GM23338 (cell line): ENCODE data around the gene ARL15. TPM values are rescaled to one million over a fixed set of nuclear protein-coding genes. Genes with fewer than 3 reads are reported as not detected.

Experiments
- ATAC-seq: fragments of 200-7000 bp; cut with Tn5 transposase; 3 replicates; pipeline ENCODE4 v1.9.1; 2020
- DNase-seq: peaks from one replicate; pipeline ENCODE4 v3.0.0-alpha.2; 2015; ENCODE audit warnings: low spot score
- H2AFZ ChIP-seq: fragments of 200-600 bp; sonication (generic); 2 replicates; pipeline ENCODE4 v1.8.0; 2016; ENCODE audit warnings: antibody characterized with exemption, mild to moderate bottlenecking, moderate library complexity
- H3F3A ChIP-seq: fragments of 200-600 bp; sonication (generic); replicated peaks from 2 replicates; pipeline ENCODE4 v1.8.0; 2017; ENCODE audit warnings: antibody characterized with exemption, mixed run types, low read depth
- H3K27ac ChIP-seq: fragments of 200-600 bp; sonication (generic); 2 replicates; pipeline ENCODE4 v1.6.1; 2016; ENCODE audit warnings: low read depth
- H3K27me3 ChIP-seq: fragments of 200-600 bp; sonication (generic); 2 replicates; pipeline ENCODE4 v1.8.0; 2016; ENCODE audit warnings: mild to moderate bottlenecking, mixed run types, moderate library complexity; ENCODE audit not compliant: insufficient read depth
- H3K36me3 ChIP-seq: fragments of 200-600 bp; sonication (generic); 2 replicates; pipeline ENCODE4 v1.8.0; 2016; ENCODE audit warnings: mild to moderate bottlenecking; ENCODE audit not compliant: insufficient read depth
- H3K4me1 ChIP-seq: fragments of 200-600 bp; sonication (generic); 2 replicates; pipeline ENCODE4 v1.8.0; 2016; ENCODE audit warnings: mild to moderate bottlenecking, moderate library complexity; ENCODE audit not compliant: insufficient read depth
- H3K4me2 ChIP-seq: fragments of 200-600 bp; sonication (generic); 2 replicates; pipeline ENCODE4 v1.7.1; 2017; ENCODE audit warnings: mixed run types
- H3K4me3 ChIP-seq: fragments of 200-600 bp; sonication (generic); 2 replicates; pipeline ENCODE4 v1.6.1; 2016; ENCODE audit warnings: mixed run types
- H3K79me2 ChIP-seq: fragments of 200-600 bp; sonication (generic); replicated peaks from 2 replicates; pipeline ENCODE4 v1.8.0; 2017; ENCODE audit warnings: mild to moderate bottlenecking; ENCODE audit not compliant: insufficient read depth
- H3K9me2 ChIP-seq: fragments of 200-600 bp; sonication (generic); 2 replicates; pipeline ENCODE4 v1.8.0; 2017; ENCODE audit not compliant: insufficient read depth
- H4K20me1 ChIP-seq: fragments of 200-600 bp; sonication (generic); replicated peaks from 2 replicates; pipeline ENCODE4 v1.8.0; 2017; ENCODE audit warnings: mild to moderate bottlenecking; ENCODE audit not compliant: insufficient read depth
- H3K27ac Mint-ChIP-seq: 2 replicates; pipeline ENCODE4 v1.8.0; 2020; ENCODE audit warnings: inconsistent platforms, mild to moderate bottlenecking, moderate library complexity, mixed read lengths
- H3K27me3 Mint-ChIP-seq: 3 replicates; pipeline ENCODE4 v1.8.0; 2022; ENCODE audit warnings: low read depth, mild to moderate bottlenecking, moderate library complexity, mixed read lengths, inconsistent platforms; ENCODE audit not compliant: insufficient read depth, poor library complexity
- H3K36me3 Mint-ChIP-seq: 3 replicates; pipeline ENCODE4 v1.8.0; 2021; ENCODE audit warnings: low read depth, mild to moderate bottlenecking, inconsistent platforms, moderate library complexity, mixed read lengths
- H3K4me1 Mint-ChIP-seq: 3 replicates; pipeline ENCODE4 v1.8.0; 2020; ENCODE audit warnings: mild to moderate bottlenecking, inconsistent platforms, mixed read lengths
- H3K4me3 Mint-ChIP-seq: 3 replicates; pipeline ENCODE4 v1.8.0; 2021; ENCODE audit warnings: moderate library complexity, mild to moderate bottlenecking, inconsistent platforms, mixed read lengths
- H3K9me3 Mint-ChIP-seq: 3 replicates; pipeline ENCODE4 v1.8.0; 2020; ENCODE audit warnings: moderate library complexity, mild to moderate bottlenecking, inconsistent platforms, mixed read lengths
- JUNB ChIP-seq: IDR thresholded peaks from one replicate; pipeline ENCODE4 v1.6.1; 2016; ENCODE audit warnings: antibody characterized with exemption; ENCODE audit not compliant: unreplicated experiment
- NANOG ChIP-seq: IDR thresholded peaks from 2 replicates; pipeline ENCODE4 v1.6.1; 2016; ENCODE audit warnings: antibody characterized with exemption, borderline replicate concordance
- POLR2AphosphoS5 ChIP-seq: IDR thresholded peaks from 2 replicates; pipeline ENCODE4 v1.6.1; 2016; ENCODE audit warnings: antibody characterized with exemption, low read depth
- STAT1 ChIP-seq: IDR thresholded peaks from one replicate; pipeline ENCODE4 v1.6.1; 2016; ENCODE audit warnings: antibody characterized with exemption; ENCODE audit not compliant: unreplicated experiment
- ZNF114 ChIP-seq: fragments of 250-450 bp; sonication (Bioruptor Pico); IDR thresholded peaks from 2 replicates; pipeline ENCODE4 v1.5.0; 2020; ENCODE audit warnings: mild to moderate bottlenecking, moderate library complexity
- ZNF331 ChIP-seq: fragments of 250-450 bp; sonication (Bioruptor Pico); IDR thresholded peaks from 2 replicates; pipeline ENCODE4 v1.5.0; 2020; ENCODE audit warnings: low read depth, mild to moderate bottlenecking, moderate library complexity
- polyA plus RNA-seq: library from polyadenylated mRNA; unstranded; fragments of >200 nt; fragmentation: Nextera tagmentation; extraction: Ambion mirVana; gene quantifications from 2 replicates; pipeline ENCODE4 v1.2.1, GENCODE V29; 2016
- total RNA-seq: library from RNA; depleted of rRNA; stranded (reverse); fragments of >200 nt; shearing (Covaris generic); gene quantifications from 2 replicates; pipeline ENCODE4 v1.2.3, GENCODE V29; 2014
- TF ChIP-seq, protein P1 (sequence below), 2 experiments: fragments of 200-600 bp in 1 of 2; sonication (generic) in 1 of 2; conservative IDR thresholded peaks; 2 replicates each; pipeline versions ENCODE4 v1.5.1 to v1.6.1; 2016 to 2017; ENCODE audit warnings: antibody characterized with exemption in 2 of 2, low read depth in 2 of 2, mild to moderate bottlenecking in 2 of 2, moderate library complexity in 1 of 2
- TF ChIP-seq, protein P2 (sequence below): IDR thresholded peaks from 2 replicates; pipeline ENCODE4 v1.6.1; 2016; ENCODE audit warnings: antibody characterized with exemption
- TF ChIP-seq, protein P3 (sequence below): fragments of 250-450 bp; sonication (Bioruptor Pico); IDR thresholded peaks from 2 replicates; pipeline ENCODE4 v1.5.0; 2020; ENCODE audit warnings: mild to moderate bottlenecking, moderate library complexity
- TF ChIP-seq, protein P4 (sequence below): IDR thresholded peaks from one replicate; pipeline ENCODE4 v1.6.1; 2018; ENCODE audit warnings: antibody characterized with exemption; ENCODE audit not compliant: unreplicated experiment

ARL15 gene
- total and polyA plus RNA-seq, 2 experiments from 2014 or later, result 13.0 to 54.0 TPM

DNA sequence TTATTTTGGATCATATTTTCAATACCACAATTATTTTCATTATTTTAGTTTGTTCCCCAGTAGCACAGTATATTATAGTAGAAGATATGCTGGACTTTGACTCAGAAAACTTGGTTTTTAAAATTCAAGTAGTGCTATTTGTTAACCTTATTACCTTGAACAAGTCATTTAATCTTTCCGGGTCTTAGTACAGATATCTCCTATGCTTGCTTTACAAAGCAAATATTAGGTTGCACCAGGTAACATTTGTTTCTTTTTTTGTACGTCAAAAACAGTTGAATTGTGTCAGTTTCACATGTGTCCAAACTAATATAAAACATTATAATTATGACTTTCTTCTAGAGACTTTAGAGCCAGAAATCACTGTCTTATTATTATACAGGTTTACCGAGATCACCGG is 338.1 kb downstream of the ARL15 start:
- Histone ChIP-seq H3K27ac (no peak overlapping the region), H4K20me1 (no peaks in the 10 kb centered on the region), H3K4me1 (no peaks in the 10 kb centered on the region), H3K79me2 (no peaks in the 10 kb centered on the region), H3K9me2 (no peaks in the 10 kb centered on the region), H3K27me3 (no peaks in the 10 kb centered on the region), H3K4me2 (no peak overlapping the region), H2AFZ (no peak overlapping the region), H3K4me3 (no peak overlapping the region), H3K36me3 (no peaks in the 10 kb centered on the region; the same call in 1 of the 2 replicates), H3F3A (no peaks in the 10 kb centered on the region)
- peaks cover 5% of the 10 kb centered on the region; the same call in 1 of the 3 replicates for H3K36me3 Mint-ChIP-seq
- H3K4me3 Mint-ChIP-seq, result no peak overlapping the region
- H3K27me3 Mint-ChIP-seq, result peaks cover 1% of the 10 kb centered on the region
- ATAC-seq (no peak), DNase-seq (no peak)
- TF ChIP-seq STAT1, result no peak
- no peak for TF ChIP-seq ZNF331 (CRISPR knock-in tag)
- TF ChIP-seq, protein P1, sequence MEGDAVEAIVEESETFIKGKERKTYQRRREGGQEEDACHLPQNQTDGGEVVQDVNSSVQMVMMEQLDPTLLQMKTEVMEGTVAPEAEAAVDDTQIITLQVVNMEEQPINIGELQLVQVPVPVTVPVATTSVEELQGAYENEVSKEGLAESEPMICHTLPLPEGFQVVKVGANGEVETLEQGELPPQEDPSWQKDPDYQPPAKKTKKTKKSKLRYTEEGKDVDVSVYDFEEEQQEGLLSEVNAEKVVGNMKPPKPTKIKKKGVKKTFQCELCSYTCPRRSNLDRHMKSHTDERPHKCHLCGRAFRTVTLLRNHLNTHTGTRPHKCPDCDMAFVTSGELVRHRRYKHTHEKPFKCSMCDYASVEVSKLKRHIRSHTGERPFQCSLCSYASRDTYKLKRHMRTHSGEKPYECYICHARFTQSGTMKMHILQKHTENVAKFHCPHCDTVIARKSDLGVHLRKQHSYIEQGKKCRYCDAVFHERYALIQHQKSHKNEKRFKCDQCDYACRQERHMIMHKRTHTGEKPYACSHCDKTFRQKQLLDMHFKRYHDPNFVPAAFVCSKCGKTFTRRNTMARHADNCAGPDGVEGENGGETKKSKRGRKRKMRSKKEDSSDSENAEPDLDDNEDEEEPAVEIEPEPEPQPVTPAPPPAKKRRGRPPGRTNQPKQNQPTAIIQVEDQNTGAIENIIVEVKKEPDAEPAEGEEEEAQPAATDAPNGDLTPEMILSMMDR (conservative IDR thresholded peaks at IDR 0.05; ENCODE audit: low read depth in 2 of 2), result no peak
- TF ChIP-seq POLR2AphosphoS5, result no peak
- 0 out of 3 replicates have a peak, but pooled peaks cover 2% of the 10 kb centered on the region for H3K4me1 Mint-ChIP-seq
- no peaks in the 10 kb centered on the region for H3K9me3 Mint-ChIP-seq
- no peak overlapping the region for H3K27ac Mint-ChIP-seq

DNA sequence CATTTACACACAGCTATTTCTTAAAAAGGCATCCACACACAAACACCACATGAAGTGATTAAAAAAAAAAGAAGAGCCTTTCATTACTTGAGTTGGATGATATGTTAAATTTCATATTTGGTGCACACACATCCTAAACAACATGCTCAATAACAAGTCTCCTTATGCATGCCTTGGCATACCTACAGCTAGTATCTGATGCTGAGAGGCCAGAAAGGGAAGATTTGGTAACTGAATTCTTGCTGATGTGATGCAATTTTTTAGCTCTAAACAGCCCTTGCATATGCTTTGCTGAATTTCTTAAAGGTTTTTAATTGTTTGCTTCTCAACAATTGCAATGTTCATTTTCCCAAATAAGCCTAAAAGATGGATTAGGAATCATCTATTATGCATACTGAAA is 338.8 kb downstream of the ARL15 start:
- Histone ChIP-seq H3K36me3 (no peaks in the 10 kb centered on the region; the same call in 1 of the 2 replicates), H3K27me3 (no peaks in the 10 kb centered on the region), H3K9me2 (no peaks in the 10 kb centered on the region), H3K27ac (no peak overlapping the region), H3K4me3 (no peak overlapping the region), H4K20me1 (no peaks in the 10 kb centered on the region), H2AFZ (no peak overlapping the region), H3K79me2 (no peaks in the 10 kb centered on the region), H3F3A (no peaks in the 10 kb centered on the region), H3K4me2 (no peak overlapping the region), H3K4me1 (no peaks in the 10 kb centered on the region)
- Mint-ChIP-seq H3K9me3 (no peaks in the 10 kb centered on the region), H3K27me3 (peaks cover 1% of the 10 kb centered on the region), H3K4me3 (no peak overlapping the region), H3K36me3 (peaks cover 5% of the 10 kb centered on the region; the same call in 1 of the 3 replicates), H3K27ac (no peak overlapping the region), H3K4me1 (0 out of 3 replicates have a peak, but pooled peaks cover 2% of the 10 kb centered on the region)
- ATAC-seq (no peak), DNase-seq (no peak)
- TF ChIP-seq ZNF331 (CRISPR knock-in tag), result no peak
- TF ChIP-seq JUNB, result no peak
- no peak for TF ChIP-seq ZNF114 (CRISPR knock-in tag)
- no peak for TF ChIP-seq NANOG
- TF ChIP-seq, protein P2, sequence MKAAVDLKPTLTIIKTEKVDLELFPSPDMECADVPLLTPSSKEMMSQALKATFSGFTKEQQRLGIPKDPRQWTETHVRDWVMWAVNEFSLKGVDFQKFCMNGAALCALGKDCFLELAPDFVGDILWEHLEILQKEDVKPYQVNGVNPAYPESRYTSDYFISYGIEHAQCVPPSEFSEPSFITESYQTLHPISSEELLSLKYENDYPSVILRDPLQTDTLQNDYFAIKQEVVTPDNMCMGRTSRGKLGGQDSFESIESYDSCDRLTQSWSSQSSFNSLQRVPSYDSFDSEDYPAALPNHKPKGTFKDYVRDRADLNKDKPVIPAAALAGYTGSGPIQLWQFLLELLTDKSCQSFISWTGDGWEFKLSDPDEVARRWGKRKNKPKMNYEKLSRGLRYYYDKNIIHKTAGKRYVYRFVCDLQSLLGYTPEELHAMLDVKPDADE, result no peak
- TF ChIP-seq, protein P3, sequence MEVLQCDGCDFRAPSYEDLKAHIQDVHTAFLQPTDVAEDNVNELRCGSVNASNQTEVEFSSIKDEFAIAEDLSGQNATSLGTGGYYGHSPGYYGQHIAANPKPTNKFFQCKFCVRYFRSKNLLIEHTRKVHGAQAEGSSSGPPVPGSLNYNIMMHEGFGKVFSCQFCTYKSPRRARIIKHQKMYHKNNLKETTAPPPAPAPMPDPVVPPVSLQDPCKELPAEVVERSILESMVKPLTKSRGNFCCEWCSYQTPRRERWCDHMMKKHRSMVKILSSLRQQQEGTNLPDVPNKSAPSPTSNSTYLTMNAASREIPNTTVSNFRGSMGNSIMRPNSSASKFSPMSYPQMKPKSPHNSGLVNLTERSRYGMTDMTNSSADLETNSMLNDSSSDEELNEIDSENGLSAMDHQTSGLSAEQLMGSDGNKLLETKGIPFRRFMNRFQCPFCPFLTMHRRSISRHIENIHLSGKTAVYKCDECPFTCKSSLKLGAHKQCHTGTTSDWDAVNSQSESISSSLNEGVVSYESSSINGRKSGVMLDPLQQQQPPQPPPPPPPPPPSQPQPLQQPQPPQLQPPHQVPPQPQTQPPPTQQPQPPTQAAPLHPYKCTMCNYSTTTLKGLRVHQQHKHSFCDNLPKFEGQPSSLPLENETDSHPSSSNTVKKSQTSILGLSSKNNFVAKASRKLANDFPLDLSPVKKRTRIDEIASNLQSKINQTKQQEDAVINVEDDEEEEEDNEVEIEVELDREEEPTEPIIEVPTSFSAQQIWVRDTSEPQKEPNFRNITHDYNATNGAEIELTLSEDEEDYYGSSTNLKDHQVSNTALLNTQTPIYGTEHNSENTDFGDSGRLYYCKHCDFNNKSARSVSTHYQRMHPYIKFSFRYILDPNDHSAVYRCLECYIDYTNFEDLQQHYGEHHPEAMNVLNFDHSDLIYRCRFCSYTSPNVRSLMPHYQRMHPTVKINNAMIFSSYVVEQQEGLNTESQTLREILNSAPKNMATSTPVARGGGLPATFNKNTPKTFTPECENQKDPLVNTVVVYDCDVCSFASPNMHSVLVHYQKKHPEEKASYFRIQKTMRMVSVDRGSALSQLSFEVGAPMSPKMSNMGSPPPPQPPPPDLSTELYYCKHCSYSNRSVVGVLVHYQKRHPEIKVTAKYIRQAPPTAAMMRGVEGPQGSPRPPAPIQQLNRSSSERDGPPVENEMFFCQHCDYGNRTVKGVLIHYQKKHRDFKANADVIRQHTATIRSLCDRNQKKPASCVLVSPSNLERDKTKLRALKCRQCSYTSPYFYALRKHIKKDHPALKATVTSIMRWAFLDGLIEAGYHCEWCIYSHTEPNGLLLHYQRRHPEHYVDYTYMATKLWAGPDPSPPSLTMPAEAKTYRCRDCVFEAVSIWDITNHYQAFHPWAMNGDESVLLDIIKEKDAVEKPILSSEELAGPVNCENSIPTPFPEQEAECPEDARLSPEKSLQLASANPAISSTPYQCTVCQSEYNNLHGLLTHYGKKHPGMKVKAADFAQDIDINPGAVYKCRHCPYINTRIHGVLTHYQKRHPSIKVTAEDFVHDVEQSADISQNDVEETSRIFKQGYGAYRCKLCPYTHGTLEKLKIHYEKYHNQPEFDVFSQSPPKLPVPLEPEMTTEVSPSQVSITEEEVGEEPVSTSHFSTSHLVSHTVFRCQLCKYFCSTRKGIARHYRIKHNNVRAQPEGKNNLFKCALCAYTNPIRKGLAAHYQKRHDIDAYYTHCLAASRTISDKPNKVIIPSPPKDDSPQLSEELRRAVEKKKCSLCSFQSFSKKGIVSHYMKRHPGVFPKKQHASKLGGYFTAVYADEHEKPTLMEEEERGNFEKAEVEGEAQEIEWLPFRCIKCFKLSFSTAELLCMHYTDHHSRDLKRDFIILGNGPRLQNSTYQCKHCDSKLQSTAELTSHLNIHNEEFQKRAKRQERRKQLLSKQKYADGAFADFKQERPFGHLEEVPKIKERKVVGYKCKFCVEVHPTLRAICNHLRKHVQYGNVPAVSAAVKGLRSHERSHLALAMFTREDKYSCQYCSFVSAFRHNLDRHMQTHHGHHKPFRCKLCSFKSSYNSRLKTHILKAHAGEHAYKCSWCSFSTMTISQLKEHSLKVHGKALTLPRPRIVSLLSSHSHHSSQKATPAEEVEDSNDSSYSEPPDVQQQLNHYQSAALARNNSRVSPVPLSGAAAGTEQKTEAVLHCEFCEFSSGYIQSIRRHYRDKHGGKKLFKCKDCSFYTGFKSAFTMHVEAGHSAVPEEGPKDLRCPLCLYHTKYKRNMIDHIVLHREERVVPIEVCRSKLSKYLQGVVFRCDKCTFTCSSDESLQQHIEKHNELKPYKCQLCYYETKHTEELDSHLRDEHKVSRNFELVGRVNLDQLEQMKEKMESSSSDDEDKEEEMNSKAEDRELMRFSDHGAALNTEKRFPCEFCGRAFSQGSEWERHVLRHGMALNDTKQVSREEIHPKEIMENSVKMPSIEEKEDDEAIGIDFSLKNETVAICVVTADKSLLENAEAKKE (CRISPR knock-in tag), result no peak
- no peak for TF ChIP-seq STAT1
- TF ChIP-seq, protein P4, sequence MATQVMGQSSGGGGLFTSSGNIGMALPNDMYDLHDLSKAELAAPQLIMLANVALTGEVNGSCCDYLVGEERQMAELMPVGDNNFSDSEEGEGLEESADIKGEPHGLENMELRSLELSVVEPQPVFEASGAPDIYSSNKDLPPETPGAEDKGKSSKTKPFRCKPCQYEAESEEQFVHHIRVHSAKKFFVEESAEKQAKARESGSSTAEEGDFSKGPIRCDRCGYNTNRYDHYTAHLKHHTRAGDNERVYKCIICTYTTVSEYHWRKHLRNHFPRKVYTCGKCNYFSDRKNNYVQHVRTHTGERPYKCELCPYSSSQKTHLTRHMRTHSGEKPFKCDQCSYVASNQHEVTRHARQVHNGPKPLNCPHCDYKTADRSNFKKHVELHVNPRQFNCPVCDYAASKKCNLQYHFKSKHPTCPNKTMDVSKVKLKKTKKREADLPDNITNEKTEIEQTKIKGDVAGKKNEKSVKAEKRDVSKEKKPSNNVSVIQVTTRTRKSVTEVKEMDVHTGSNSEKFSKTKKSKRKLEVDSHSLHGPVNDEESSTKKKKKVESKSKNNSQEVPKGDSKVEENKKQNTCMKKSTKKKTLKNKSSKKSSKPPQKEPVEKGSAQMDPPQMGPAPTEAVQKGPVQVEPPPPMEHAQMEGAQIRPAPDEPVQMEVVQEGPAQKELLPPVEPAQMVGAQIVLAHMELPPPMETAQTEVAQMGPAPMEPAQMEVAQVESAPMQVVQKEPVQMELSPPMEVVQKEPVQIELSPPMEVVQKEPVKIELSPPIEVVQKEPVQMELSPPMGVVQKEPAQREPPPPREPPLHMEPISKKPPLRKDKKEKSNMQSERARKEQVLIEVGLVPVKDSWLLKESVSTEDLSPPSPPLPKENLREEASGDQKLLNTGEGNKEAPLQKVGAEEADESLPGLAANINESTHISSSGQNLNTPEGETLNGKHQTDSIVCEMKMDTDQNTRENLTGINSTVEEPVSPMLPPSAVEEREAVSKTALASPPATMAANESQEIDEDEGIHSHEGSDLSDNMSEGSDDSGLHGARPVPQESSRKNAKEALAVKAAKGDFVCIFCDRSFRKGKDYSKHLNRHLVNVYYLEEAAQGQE, result no peak
